Middle frontal gyrus (tissue), 1 donor: ENCODE measurements around the gene ATP2B2.

Experiments used
- DNase-seq: peaks from one replicate; pipeline ENCODE4 v3.0.0-alpha.2; 2015; ENCODE audit warnings: low spot score; ENCODE audit errors: extremely low spot score

ATP2B2 gene

DNA sequence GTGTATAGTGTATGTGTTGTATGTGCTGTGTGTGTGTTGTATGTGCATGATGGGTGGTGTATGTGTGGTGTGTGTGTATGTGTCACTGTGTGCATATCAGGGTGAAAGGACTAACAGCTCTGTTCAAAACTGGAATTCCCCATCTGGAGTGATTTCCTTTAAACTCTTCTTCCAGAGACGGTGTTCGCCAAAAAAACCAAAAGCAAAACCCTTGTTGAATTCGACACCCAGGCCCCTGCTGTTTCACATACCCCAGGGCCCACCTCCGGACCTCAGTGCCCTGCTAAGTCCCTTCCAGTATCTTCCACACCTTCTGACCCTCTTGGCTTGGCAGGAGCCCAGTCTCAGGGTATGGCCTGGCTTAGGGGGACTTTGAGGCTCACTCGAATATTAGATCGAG is 139.6 kb downstream of the ATP2B2 start:
- no peak for DNase-seq

GRCh38 chr3:10365316-10365715 is 140.1 kb downstream of the ATP2B2 start:
- no peak for DNase-seq

GRCh38 chr3:10364806-10365205 is 140.6 kb downstream of the ATP2B2 start:
- DNase-seq = no peak

DNA sequence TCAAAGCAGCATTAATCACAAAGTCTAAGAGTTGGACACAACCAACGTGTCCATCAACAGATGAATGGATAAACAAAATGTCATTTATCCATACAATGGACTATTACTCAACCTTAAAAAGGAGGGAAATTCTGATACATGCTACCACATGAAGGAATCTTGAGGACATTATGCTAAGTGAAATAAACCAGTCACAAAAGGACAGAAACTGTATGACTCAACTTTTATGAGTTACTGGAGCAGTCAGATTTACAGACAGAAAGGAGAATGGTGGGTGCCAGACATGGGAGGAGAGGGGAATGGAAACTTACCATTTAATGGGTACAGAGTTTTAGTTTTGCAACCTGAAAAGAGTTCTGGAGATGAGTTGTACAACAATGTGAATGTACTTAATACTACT is 141.5 kb downstream of the ATP2B2 start:
- DNase-seq = no peak

GRCh38 chr3:10361375-10361774 is 144.0 kb downstream of the ATP2B2 start:
- no peak for DNase-seq

DNA sequence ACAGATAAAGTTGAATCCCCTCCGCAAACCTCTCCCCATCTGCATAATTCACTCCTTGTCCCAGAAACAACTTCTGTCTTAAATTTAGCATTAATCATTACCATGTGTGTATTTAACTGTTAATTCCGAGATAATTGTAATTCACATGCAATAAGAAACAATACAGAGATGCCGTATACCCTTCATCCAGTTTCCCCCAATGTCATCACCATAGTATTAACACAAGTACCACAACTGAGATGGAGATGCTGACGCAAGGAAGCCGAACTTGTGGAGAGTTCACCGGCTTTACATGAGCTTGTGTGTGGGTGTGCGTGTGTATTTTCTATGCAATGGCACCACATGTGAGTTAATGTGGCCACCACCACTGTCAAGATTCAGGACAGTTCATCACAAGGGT is 144.9 kb downstream of the ATP2B2 start:
- no peak for DNase-seq

- no peak for DNase-seq
These were observed 145.6 kb downstream of the ATP2B2 start for GRCh38 chr3:10359761-10360161.

GRCh38 chr3:10358309-10358980 is 146.9 kb downstream of the ATP2B2 start:
- DNase-seq = no peak

DNA sequence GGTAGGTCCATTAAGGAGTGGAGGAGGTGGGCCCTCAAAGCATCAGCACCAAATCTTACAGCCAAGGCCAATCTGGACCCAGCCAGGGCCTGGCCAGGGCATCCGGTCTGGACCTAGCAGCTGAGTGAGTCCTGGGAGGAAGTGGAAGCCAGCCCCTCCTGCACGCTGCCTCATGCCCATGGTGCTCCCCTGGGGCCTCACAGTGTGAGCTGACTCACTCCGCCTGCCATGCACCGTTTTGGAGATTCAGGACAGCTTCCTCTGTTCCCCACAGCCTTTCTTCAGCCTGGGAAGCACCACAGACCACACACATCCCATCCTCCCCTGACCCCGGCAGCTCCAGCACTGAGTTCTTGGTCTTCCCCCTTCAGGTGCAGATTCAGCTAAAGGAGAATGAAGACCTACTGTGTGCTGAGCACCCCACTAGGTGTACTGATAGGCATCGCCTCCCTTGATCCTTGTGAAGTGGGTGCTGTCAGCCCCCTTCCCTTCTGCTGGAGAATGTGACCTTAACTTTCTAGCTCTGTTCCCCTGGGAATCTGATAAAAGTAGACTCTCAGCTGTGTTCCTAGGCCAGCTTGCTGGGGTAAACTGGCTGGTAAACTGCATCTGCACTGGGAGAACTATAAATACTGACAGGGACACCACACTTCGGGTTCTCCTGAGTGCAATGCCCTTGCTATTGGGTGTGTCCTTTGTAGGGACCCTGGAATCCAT is 147.6 kb downstream of the ATP2B2 start:
- DNase-seq = no peak

- no peak for DNase-seq
These were observed 148.3 kb downstream of the ATP2B2 start for GRCh38 chr3:10357095-10357494.

- DNase-seq = no peak
These were observed 148.9 kb downstream of the ATP2B2 start for GRCh38 chr3:10356461-10356981.

GRCh38 chr3:10354361-10355015 is 150.9 kb downstream of the ATP2B2 start:
- DNase-seq = no peak

DNA sequence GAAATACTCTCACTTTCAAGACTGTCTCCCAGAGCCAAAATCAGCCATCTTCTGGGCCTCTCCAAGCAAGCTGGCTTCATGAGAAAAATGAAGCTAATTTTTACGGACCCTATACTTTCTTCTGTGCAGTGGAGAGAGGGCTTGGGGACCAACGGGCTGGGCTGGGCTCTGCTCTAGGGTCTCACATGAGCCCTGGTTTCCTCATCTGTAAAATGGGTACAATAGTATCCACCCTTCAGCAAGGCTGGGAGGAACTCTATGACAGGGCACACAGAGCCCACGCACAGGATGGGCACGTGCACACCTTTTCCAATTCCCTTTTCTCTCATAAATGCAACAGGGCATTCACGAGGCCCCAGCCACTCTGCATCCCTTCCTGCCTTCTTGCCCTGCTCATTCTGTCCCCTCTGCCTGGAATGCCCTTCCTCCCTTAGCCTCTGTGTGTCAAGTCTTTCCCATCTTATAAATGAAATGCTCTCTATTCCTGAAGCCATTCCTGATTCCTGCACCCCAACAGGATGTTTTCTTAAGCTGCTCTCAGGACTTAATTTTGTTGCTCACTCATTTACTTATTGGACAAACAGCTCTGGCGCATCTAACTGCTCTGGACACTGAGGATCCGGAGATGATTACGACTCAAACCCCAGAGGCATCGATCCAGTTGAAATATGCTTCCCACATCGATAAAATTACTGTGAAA is 151.6 kb downstream of the ATP2B2 start:
- DNase-seq = no peak

DNA sequence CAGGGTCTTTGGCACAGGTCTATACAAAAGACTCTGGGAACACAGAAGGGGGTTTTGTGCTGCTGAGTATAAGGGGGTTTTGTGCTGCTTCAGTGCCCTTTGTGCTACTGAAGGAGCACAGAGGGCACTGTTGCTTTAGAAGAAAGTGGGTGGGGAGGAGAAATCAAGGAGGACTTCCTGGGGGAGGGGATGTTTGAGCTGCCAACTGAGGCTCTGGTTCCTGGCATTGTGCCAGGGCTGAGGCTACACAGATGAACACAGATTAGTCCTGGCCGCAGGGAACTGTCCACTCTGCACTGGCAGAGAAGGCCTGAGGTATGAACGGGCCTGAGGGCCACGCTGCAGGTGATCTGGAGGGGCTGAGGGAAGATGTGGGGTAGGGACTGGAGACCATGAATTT is 152.2 kb downstream of the ATP2B2 start:
- no peak for DNase-seq

GRCh38 chr3:10352146-10352911 is 153.1 kb downstream of the ATP2B2 start:
- DNase-seq = no peak

GRCh38 chr3:10351013-10351735 is 154.2 kb downstream of the ATP2B2 start:
- no peak for DNase-seq

- no peak for DNase-seq
These were observed 154.9 kb downstream of the ATP2B2 start for GRCh38 chr3:10350324-10350985.

GRCh38 chr3:10349801-10350200 is 155.6 kb downstream of the ATP2B2 start:
- DNase-seq = no peak

- no peak for DNase-seq
These were observed 157.0 kb downstream of the ATP2B2 start for GRCh38 chr3:10348404-10348721.
